Measurements from ENCODE around the gene ALPL.
A peak's percentile ranks its signal among the peaks of the same experiment; 100 is the strongest.

The ALPL gene

GRCh38 chr1:21594935-21595897, 86.0 kb downstream of the ALPL start:
- DNase-seq (ENCODE audit: low spot score) = no peak
- no peak overlapping the region for H3K27ac ChIP-seq
- no peak overlapping the region for H3K4me3 ChIP-seq
- TF ChIP-seq CTCF (IDR thresholded peaks at IDR 0.05) = peak; percentile 32

- Histone ChIP-seq H3K27ac (no peak overlapping the region), H3K4me3 (no peak overlapping the region)
- no peak for DNase-seq (ENCODE audit: low spot score)
- no peak for TF ChIP-seq CTCF (IDR thresholded peaks at IDR 0.05)
Observed at GRCh38 chr1:21596174-21596573, 87.0 kb downstream of the ALPL start.

GRCh38 chr1:21596628-21597027, 87.4 kb downstream of the ALPL start:
- no peak for DNase-seq (ENCODE audit: low spot score)
- no peak overlapping the region for H3K27ac ChIP-seq
- no peak overlapping the region for H3K4me3 ChIP-seq
- TF ChIP-seq CTCF (IDR thresholded peaks at IDR 0.05) = no peak

- no peak overlapping the region for H3K27ac ChIP-seq
- no peak overlapping the region for H3K4me3 ChIP-seq
- no peak for TF ChIP-seq CTCF (IDR thresholded peaks at IDR 0.05)
- DNase-seq (ENCODE audit: low spot score) = no peak
Observed at GRCh38 chr1:21597753-21598152, 88.5 kb downstream of the ALPL start.

GRCh38 chr1:21598417-21598816, 89.2 kb downstream of the ALPL start:
- TF ChIP-seq CTCF (IDR thresholded peaks at IDR 0.05) = no peak
- Histone ChIP-seq H3K27ac (no peak overlapping the region), H3K4me3 (no peak overlapping the region)
- DNase-seq (ENCODE audit: low spot score) = no peak

GRCh38 chr1:21598904-21599303, 89.7 kb downstream of the ALPL start:
- no peak overlapping the region for H3K27ac ChIP-seq
- no peak overlapping the region for H3K4me3 ChIP-seq
- no peak for DNase-seq (ENCODE audit: low spot score)
- TF ChIP-seq CTCF (IDR thresholded peaks at IDR 0.05) = no peak

- no peak for TF ChIP-seq CTCF (IDR thresholded peaks at IDR 0.05)
- no peak overlapping the region for H3K27ac ChIP-seq
- no peak for DNase-seq (ENCODE audit: low spot score)
Observed at GRCh38 chr1:21599402-21599801, 90.2 kb downstream of the ALPL start.

More at GRCh38 chr1:21599402-21599801, 90.2 kb downstream of the ALPL start:
- H3K4me3 ChIP-seq = no peak overlapping the region
